Mesendoderm (in vitro differentiated cells): ENCODE results near the gene TLE2.

Experiments
- DNase-seq: peaks from one replicate; pipeline ENCODE4 v3.0.0; 2013
- H2AK5ac ChIP-seq: 2 replicates; pipeline ENCODE4 v1.6.1; 2013; ENCODE audit warnings: low read length, inconsistent platforms
- H2BK120ac ChIP-seq: 2 replicates; pipeline ENCODE4 v1.6.1; 2013; ENCODE audit warnings: low read depth, mild to moderate bottlenecking, low read length, moderate library complexity, mixed read lengths
- H2BK15ac ChIP-seq: replicated peaks from 2 replicates; pipeline ENCODE4 v1.6.1; 2013; ENCODE audit warnings: low read depth, mild to moderate bottlenecking, moderate library complexity
- H2BK5ac ChIP-seq: 2 replicates; pipeline ENCODE4 v1.6.1; 2013; ENCODE audit warnings: low read length, inconsistent platforms
- H3K18ac ChIP-seq: 2 replicates; pipeline ENCODE4 v1.6.1; 2013; ENCODE audit warnings: mild to moderate bottlenecking, low read length, mixed read lengths
- H3K23ac ChIP-seq: one replicate; pipeline ENCODE4 v1.6.1; 2013; ENCODE audit warnings: low read length
- H3K27ac ChIP-seq: 2 replicates; pipeline ENCODE4 v1.5.1; 2013; ENCODE audit warnings: low read depth, mild to moderate bottlenecking, inconsistent platforms, low read length, moderate library complexity
- H3K27me3 ChIP-seq: 2 replicates; pipeline ENCODE4 v1.6.1; 2013; ENCODE audit warnings: low read length, control low read depth, mild to moderate bottlenecking, inconsistent platforms; ENCODE audit not compliant: insufficient read depth, poor library complexity
- H3K36me3 ChIP-seq: 2 replicates; pipeline ENCODE4 v1.6.1; 2013; ENCODE audit warnings: low read length, inconsistent platforms; ENCODE audit not compliant: control insufficient read depth, insufficient read depth
- H3K4ac ChIP-seq: one replicate; pipeline ENCODE4 v1.6.1; 2013; ENCODE audit warnings: low read depth, mild to moderate bottlenecking, low read length, moderate library complexity
- H3K4me1 ChIP-seq: 2 replicates; pipeline ENCODE4 v1.6.1; 2013; ENCODE audit warnings: low read depth, low read length, inconsistent platforms; ENCODE audit not compliant: control insufficient read depth
- H3K4me2 ChIP-seq: 2 replicates; pipeline ENCODE4 v1.6.1; 2013; ENCODE audit warnings: low read length
- H3K4me3 ChIP-seq: 2 replicates; pipeline ENCODE4 v1.5.1; 2013; ENCODE audit warnings: mild to moderate bottlenecking, low read length
- H3K56ac ChIP-seq: one replicate; pipeline ENCODE4 v1.6.1; 2013; ENCODE audit warnings: low read length
- H3K79me1 ChIP-seq: 2 replicates; pipeline ENCODE4 v1.6.1; 2013; ENCODE audit warnings: low read length, inconsistent platforms
- H3K79me2 ChIP-seq: 2 replicates; pipeline ENCODE4 v1.6.1; 2013; ENCODE audit warnings: mild to moderate bottlenecking, low read length; ENCODE audit not compliant: control insufficient read depth, insufficient read depth
- H3K9ac ChIP-seq: 2 replicates; pipeline ENCODE4 v1.6.1; 2013; ENCODE audit warnings: low read length, inconsistent platforms
- H4K5ac ChIP-seq: one replicate; pipeline ENCODE4 v1.6.1; 2013; ENCODE audit warnings: low read length
- H4K8ac ChIP-seq: one replicate; pipeline ENCODE4 v1.6.1; 2013; ENCODE audit warnings: low read depth, mild to moderate bottlenecking, control low read depth, low read length, moderate library complexity
- WGBS: extraction: QIAGEN DNeasy Blood & Tissue Kit; methylation state at CpG from one replicate; pipeline ENCODE4 v1.1.7; 2013; ENCODE audit warnings: low lambda C conversion rate, missing lambda C conversion rate; ENCODE audit not compliant: insufficient coverage; ENCODE audit errors: extremely low coverage; 5-methylcytosine and 5-hydroxymethylcytosine counted together

The TLE2 gene

GRCh38 chr19:2988568-2988967 is 40.5 kb downstream of the TLE2 start:
- no peak overlapping the region for H3K18ac ChIP-seq
- no peak overlapping the region for H4K5ac ChIP-seq
- H4K8ac ChIP-seq = no peak overlapping the region
- no peak for DNase-seq
- no CpG with 5 or more reads among the region's 3 CpGs for WGBS
- H3K79me2 ChIP-seq = no peaks in the 10 kb centered on the region
- H2BK5ac ChIP-seq = no peak overlapping the region
- H2AK5ac ChIP-seq = no peak overlapping the region
- no peak overlapping the region for H3K23ac ChIP-seq
- no peak overlapping the region for H3K56ac ChIP-seq
- no peak overlapping the region for H2BK120ac ChIP-seq
- H3K9ac ChIP-seq = no peak overlapping the region
- no peak overlapping the region for H3K4ac ChIP-seq
- H3K79me1 ChIP-seq = no peaks in the 10 kb centered on the region
- no peaks in the 10 kb centered on the region for H3K36me3 ChIP-seq
- H2BK15ac ChIP-seq = no peak overlapping the region
- no peak overlapping the region for H3K27ac ChIP-seq
- H3K4me2 ChIP-seq = no peak overlapping the region
- no peaks in the 10 kb centered on the region for H3K4me1 ChIP-seq
- H3K27me3 ChIP-seq = peaks cover 4% of the 10 kb centered on the region
- no peak overlapping the region for H3K4me3 ChIP-seq

GRCh38 chr19:2987797-2988196 is 41.3 kb downstream of the TLE2 start:
- H3K27ac ChIP-seq = no peak overlapping the region
- H2BK120ac ChIP-seq = no peak overlapping the region
- H3K4me2 ChIP-seq = no peak overlapping the region
- H2AK5ac ChIP-seq = no peak overlapping the region
- H3K79me2 ChIP-seq = no peaks in the 10 kb centered on the region
- no peak overlapping the region for H3K9ac ChIP-seq
- no peak overlapping the region for H3K18ac ChIP-seq
- no peak overlapping the region for H3K56ac ChIP-seq
- no peaks in the 10 kb centered on the region for H3K36me3 ChIP-seq
- no peak for DNase-seq
- H4K8ac ChIP-seq = no peak overlapping the region
- no CpG with 5 or more reads among the region's 12 CpGs for WGBS
- H3K4ac ChIP-seq = no peak overlapping the region
- no peaks in the 10 kb centered on the region for H3K79me1 ChIP-seq
- H3K23ac ChIP-seq = no peak overlapping the region
- no peak overlapping the region for H3K4me3 ChIP-seq
- no peak overlapping the region for H4K5ac ChIP-seq
- no peak overlapping the region for H2BK5ac ChIP-seq
- H2BK15ac ChIP-seq = no peak overlapping the region
- no peaks in the 10 kb centered on the region for H3K4me1 ChIP-seq
- H3K27me3 ChIP-seq = peaks cover 4% of the 10 kb centered on the region

DNA sequence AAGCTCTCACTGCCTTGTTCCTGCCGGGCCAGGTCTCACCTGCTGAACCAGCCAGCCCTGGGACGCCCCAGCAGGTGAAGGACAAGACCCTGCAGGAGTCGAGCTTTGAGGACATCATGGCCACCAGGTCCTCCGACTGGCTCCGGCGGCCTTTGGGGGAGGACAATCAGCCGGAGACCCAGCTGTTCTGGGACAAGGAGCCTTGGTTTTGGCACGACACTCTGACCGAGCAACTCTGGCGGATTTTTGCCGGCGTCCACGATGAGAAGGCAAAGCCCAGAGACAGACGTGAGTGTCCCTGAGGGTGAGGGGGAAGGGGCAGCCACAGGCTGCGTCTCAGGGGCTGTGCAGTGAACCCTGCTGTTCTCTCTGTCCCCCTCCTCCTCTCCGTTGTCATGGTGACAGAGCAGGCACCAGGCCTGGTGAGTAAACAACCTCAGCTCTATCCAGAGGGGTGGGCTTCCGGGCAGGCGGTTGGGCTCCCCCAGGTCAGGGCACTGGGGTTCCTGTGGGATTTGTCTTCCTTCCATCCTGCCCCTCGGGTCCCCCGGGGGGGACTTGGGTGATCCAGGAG is 42.0 kb downstream of the TLE2 start:
- Histone ChIP-seq H3K9ac (no peak overlapping the region), H2BK5ac (no peak overlapping the region), H4K5ac (no peak overlapping the region), H3K36me3 (no peaks in the 10 kb centered on the region), H3K27me3 (peaks cover 4% of the 10 kb centered on the region), H3K23ac (no peak overlapping the region), H3K4me1 (no peaks in the 10 kb centered on the region), H3K18ac (no peak overlapping the region), H2BK15ac (no peak overlapping the region), H3K4ac (no peak overlapping the region), H4K8ac (no peak overlapping the region), H2AK5ac (no peak overlapping the region), H3K79me1 (no peaks in the 10 kb centered on the region), H3K4me3 (no peak overlapping the region), H3K56ac (no peak overlapping the region), H3K79me2 (no peaks in the 10 kb centered on the region), H2BK120ac (no peak overlapping the region), H3K27ac (no peak overlapping the region), H3K4me2 (no peak overlapping the region)
- DNase-seq = peak; percentile 73
- WGBS = no CpG with 5 or more reads among the region's 20 CpGs

DNA sequence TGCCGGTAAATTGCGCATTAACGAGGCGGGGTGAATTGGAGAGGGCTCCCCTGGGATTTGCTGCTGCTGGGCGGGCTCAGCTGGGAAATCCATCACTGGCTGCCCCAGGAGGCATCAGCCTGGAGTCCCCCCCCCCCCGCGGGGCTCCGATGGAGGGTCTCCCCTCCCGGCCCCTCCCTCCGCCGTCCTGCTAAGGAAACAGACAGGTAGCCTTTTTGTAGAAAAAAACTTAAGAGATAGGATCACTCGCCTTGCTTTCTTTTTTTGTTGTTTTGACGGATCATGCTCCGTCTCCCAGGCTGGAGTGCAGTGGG is 44.9 kb downstream of the TLE2 start:
- no peak overlapping the region for H2BK15ac ChIP-seq
- H2AK5ac ChIP-seq = no peak overlapping the region
- H3K56ac ChIP-seq = no peak overlapping the region

DNA sequence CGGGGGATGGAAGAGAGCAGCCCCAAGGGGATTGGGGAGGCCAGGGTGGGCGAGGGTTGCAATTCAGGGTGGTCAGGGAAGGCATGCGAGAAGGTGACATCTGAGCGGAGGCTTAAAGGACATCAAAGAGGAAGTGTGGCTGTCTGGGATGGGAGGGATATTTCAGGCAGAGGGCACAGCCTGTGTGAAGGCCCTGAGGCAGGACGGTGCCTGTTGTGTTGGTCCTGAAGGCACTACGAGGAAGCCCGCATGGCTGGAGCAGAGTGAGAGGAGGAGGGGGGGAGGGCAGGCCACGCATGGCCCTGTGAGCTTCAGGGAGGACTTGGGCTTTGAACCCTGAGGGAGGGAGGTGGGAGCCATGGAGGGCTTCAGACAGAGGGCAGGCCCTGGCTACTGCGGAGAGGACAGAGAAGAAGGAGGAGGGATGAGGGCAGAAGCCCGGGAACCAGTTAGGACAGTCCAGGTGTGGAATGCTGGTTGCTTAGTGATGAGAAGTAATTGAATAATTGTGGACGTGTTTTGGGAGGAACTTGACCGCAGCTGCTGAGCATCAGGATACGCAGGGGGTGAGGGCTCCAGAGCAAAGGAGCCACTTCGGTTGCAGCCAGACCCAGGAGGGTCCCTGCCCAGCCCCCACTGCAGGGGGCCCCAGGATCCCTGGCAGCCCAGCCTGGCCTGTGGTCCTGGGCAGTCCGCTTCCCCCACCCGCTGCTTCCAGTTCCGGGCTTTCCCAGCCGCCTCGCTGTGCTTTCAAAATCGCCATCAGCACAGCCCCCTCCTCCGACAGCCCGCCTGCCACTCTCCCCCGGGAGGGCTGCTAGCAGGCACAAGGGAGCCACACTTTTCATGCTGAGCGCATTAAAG is 45.5 kb downstream of the TLE2 start:
- no peak overlapping the region for H2BK15ac ChIP-seq
- H2BK5ac ChIP-seq = no peak overlapping the region
- no peak overlapping the region for H3K9ac ChIP-seq
- no peak overlapping the region for H2AK5ac ChIP-seq
- no peak overlapping the region for H4K8ac ChIP-seq
- H3K79me1 ChIP-seq = no peaks in the 10 kb centered on the region
- no peak overlapping the region for H3K18ac ChIP-seq
- no peak overlapping the region for H4K5ac ChIP-seq
- WGBS = no CpG with 5 or more reads among the region's 24 CpGs
- H3K27ac ChIP-seq = no peak overlapping the region
- H3K4me3 ChIP-seq = no peak overlapping the region
- H3K56ac ChIP-seq = no peak overlapping the region
- no peak overlapping the region for H3K4ac ChIP-seq
- H3K27me3 ChIP-seq = peaks cover 2% of the 10 kb centered on the region
- no peak overlapping the region for H2BK120ac ChIP-seq
- no peak overlapping the region for H3K23ac ChIP-seq
- H3K79me2 ChIP-seq = no peaks in the 10 kb centered on the region
- no peaks in the 10 kb centered on the region for H3K36me3 ChIP-seq
- DNase-seq = peak; percentile 88
- no peaks in the 10 kb centered on the region for H3K4me1 ChIP-seq
- no peak overlapping the region for H3K4me2 ChIP-seq

More for the DNA sequence above, 44.9 kb downstream of the TLE2 start:
- no peak overlapping the region for H3K18ac ChIP-seq
- H2BK120ac ChIP-seq = no peak overlapping the region
- no peak overlapping the region for H4K5ac ChIP-seq
- H3K79me1 ChIP-seq = no peaks in the 10 kb centered on the region
- no peak overlapping the region for H2BK5ac ChIP-seq
- no CpG with 5 or more reads among the region's 14 CpGs for WGBS
- no peak overlapping the region for H3K4me2 ChIP-seq
- no peak overlapping the region for H3K9ac ChIP-seq
- H3K23ac ChIP-seq = no peak overlapping the region
- peaks cover 4% of the 10 kb centered on the region for H3K27me3 ChIP-seq
- DNase-seq = no peak
- H3K27ac ChIP-seq = no peak overlapping the region
- no peaks in the 10 kb centered on the region for H3K36me3 ChIP-seq
- H3K4me3 ChIP-seq = no peak overlapping the region
- no peak overlapping the region for H3K4ac ChIP-seq
- no peak overlapping the region for H4K8ac ChIP-seq
- H3K79me2 ChIP-seq = no peaks in the 10 kb centered on the region
- no peaks in the 10 kb centered on the region for H3K4me1 ChIP-seq

GRCh38 chr19:2982983-2983350 is 46.1 kb downstream of the TLE2 start:
- no CpG with 5 or more reads among the region's 10 CpGs for WGBS
- no peak for DNase-seq

More at GRCh38 chr19:2982983-2983350, 46.1 kb downstream of the TLE2 start:
- Histone ChIP-seq H3K79me1 (no peaks in the 10 kb centered on the region), H3K27me3 (peaks cover 2% of the 10 kb centered on the region), H3K4me2 (no peak overlapping the region), H2BK15ac (no peak overlapping the region), H3K4me1 (no peaks in the 10 kb centered on the region), H3K36me3 (no peaks in the 10 kb centered on the region), H3K27ac (no peak overlapping the region), H2BK5ac (no peak overlapping the region), H3K56ac (no peak overlapping the region), H3K18ac (no peak overlapping the region), H2BK120ac (no peak overlapping the region), H4K5ac (no peak overlapping the region), H3K9ac (no peak overlapping the region), H4K8ac (no peak overlapping the region), H3K4ac (no peak overlapping the region), H2AK5ac (no peak overlapping the region), H3K4me3 (no peak overlapping the region), H3K79me2 (no peaks in the 10 kb centered on the region), H3K23ac (no peak overlapping the region)
